ENCODE results near the gene TSPAN14. TPM values are rescaled to one million over a fixed set of nuclear protein-coding genes. Genes with fewer than 3 reads are reported as not detected.

TSPAN14 gene, protein sequence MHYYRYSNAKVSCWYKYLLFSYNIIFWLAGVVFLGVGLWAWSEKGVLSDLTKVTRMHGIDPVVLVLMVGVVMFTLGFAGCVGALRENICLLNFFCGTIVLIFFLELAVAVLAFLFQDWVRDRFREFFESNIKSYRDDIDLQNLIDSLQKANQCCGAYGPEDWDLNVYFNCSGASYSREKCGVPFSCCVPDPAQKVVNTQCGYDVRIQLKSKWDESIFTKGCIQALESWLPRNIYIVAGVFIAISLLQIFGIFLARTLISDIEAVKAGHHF
- 10 to 100 TPM; 75.5 to 96.5 (median 81.0) TPM for total RNA-seq
- long read RNA-seq, donor 1, full-length matches to known transcripts: 25 of 53 reads
- long read RNA-seq, donor 1, partial matches to known transcripts: 1 of 53 reads
- long read RNA-seq, donor 1, other reads (novel, unspliced or antisense): 27 of 53 reads
- long read RNA-seq, donor 2, full-length matches to known transcripts: 13 of 24 reads
- long read RNA-seq, donor 2, partial matches to known transcripts: 2 of 24 reads
- long read RNA-seq, donor 2, other reads (novel, unspliced or antisense): 9 of 24 reads

DNA sequence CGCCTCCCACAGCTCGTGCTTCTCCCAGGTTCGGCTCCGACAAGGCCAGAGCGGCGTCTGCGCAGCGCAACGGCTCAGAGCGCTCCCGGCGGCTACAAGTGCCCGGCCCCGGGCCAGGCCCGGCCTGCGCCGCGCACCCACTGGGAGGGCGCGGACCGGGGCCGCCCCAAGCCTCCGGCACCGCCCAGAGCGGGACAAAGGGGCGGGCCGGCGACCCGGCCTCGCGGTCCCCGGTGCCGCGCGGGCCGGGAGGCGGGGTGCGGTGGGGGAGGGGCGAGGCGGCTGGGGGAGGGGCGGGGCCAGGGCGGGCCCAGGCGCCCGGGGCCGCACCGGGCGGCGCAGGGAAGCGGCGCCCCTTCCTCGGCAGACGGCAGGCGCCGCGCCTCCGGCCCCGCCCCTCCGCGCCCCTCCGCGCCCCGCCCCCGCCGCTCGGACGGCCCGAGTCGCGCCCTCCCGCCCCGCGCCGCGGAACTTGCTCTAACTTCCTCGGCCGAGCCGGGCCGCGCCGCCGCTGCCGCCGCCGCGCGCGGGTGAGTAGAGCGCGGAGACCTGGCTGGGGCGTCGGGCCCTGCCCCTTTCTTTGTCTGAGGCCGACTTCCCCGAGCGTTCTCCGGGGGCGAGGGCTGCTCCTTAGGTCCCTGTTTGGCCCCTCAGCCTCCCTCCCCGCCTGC is at the start of gene TSPAN14:
Gene TSPAN14, plus strand, starts transcription at position 469 of the 671 bp plus-strand sequence. CDS start 34,924 bp downstream, outside the sequence.
- DNase-seq (peak; percentile 88 to 92 (median 92)), ATAC-seq (peak; percentile 81)
- no peaks in the 10 kb centered on the region for H3K9me3 ChIP-seq
- TF ChIP-seq CTCF (IDR thresholded peaks at IDR 0.05): no peak
- H3K36me3 ChIP-seq (ENCODE audit: low read depth): no peaks in the 10 kb centered on the region
- intact Hi-C loops (cut with DNase I, micrococcal nuclease): no loop called here
- H3K4me3 ChIP-seq: peak within 1 kb of the TSS; percentile 92
- peaks cover 33% of the 10 kb centered on the region for H3K4me1 ChIP-seq (ENCODE audit: low read depth)

DNA sequence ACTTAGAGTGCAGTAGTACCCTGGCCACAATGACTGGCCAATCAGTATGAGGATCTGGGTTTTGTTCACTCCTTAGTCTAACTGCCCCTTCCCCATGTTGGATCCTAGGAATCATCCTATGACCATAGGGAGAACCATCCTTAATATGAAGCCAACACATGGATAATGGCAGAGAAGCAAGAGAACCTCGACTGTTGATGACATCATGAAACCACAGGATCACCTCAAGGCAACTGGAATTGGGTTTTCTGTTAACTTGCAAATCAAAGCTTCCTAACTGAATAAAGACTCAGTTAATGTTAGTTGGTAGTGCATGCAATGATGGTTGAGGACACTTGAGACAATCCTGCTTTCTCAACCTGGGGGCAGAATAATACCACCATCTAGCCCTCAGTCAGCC is 49.1 kb upstream of the TSPAN14 start:
- DNase-seq (no peak), ATAC-seq (no peak)
- no peaks in the 10 kb centered on the region for H3K36me3 ChIP-seq (ENCODE audit: low read depth)
- no peak overlapping the region for H3K4me3 ChIP-seq
- intact Hi-C loops (cut with DNase I, micrococcal nuclease): no loop called here
- peaks cover 13% of the 10 kb centered on the region for H3K4me1 ChIP-seq (ENCODE audit: low read depth)
- no peaks in the 10 kb centered on the region for H3K9me3 ChIP-seq
- TF ChIP-seq CTCF (IDR thresholded peaks at IDR 0.05): no peak

DNA sequence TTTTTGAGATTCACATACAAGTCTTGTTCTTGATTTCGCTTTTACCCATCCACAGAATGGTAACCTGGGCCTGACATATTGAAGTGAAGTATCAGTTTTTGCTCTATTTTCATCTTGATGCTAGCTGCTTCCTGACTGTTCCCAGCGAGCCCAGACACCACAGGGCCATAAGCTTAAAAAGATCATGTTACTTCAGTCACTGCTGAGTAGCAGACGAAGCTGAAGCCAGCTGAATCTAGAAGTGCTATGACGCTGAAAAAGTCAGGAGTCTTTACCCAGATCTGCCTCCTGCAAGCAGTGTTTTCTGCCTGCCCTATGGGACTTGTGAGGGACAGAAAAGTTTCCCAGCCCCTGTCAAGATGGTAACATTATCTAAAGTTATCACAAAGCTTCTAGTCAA is 48.5 kb upstream of the TSPAN14 start:
- H3K4me1 ChIP-seq (ENCODE audit: low read depth): peaks cover 19% of the 10 kb centered on the region
- no peak overlapping the region for H3K4me3 ChIP-seq
- H3K36me3 ChIP-seq (ENCODE audit: low read depth): no peaks in the 10 kb centered on the region
- no peak for DNase-seq
- ATAC-seq: no peak
- TF ChIP-seq CTCF (IDR thresholded peaks at IDR 0.05): no peak
- intact Hi-C loops (cut with DNase I, micrococcal nuclease): no loop called here
- no peaks in the 10 kb centered on the region for H3K9me3 ChIP-seq

DNA sequence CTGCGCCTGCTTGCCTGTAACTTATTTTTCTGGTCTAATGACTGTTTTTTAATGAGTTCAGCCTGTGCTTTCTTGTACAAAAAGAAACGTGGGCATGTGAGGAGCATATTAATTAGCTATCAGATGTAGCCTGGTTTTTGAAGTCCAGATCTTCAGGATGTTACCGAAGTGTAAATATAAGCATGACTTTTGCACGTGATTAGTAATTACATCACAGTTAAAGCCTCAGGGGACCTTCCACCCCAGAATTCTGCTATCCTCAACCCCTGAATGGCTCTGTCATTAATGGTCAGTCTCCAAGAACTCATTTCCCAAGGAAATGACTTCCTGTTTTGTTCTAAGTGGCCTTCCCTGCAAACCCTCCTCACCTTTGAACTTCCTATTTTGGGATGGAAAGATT is 47.9 kb upstream of the TSPAN14 start:
- no peak overlapping the region for H3K4me3 ChIP-seq
- DNase-seq: no peak
- peaks cover 25% of the 10 kb centered on the region for H3K4me1 ChIP-seq (ENCODE audit: low read depth)

GRCh38 chr10:80407812-80408241 is 46.3 kb upstream of the TSPAN14 start:
- Histone ChIP-seq H3K4me3 (peak overlapping the region; percentile 63), H3K9me3 (no peaks in the 10 kb centered on the region), H3K4me1 (ENCODE audit: low read depth) (peaks cover 31% of the 10 kb centered on the region), H3K36me3 (ENCODE audit: low read depth) (no peaks in the 10 kb centered on the region)
- intact Hi-C loops (cut with DNase I, micrococcal nuclease): no loop called here
- no peak for TF ChIP-seq CTCF (IDR thresholded peaks at IDR 0.05)
- ATAC-seq: peak; percentile 70
- DNase-seq: peak; percentile 57 to 74 (median 73)

More for the DNA sequence above, 47.9 kb upstream of the TSPAN14 start:
- TF ChIP-seq CTCF (IDR thresholded peaks at IDR 0.05): no peak
- Histone ChIP-seq H3K9me3 (no peaks in the 10 kb centered on the region), H3K36me3 (ENCODE audit: low read depth) (no peaks in the 10 kb centered on the region)
- ATAC-seq: no peak
- intact Hi-C loops (cut with DNase I, micrococcal nuclease): no loop called here
